ENCODE data around the gene RYR1.

DNA sequence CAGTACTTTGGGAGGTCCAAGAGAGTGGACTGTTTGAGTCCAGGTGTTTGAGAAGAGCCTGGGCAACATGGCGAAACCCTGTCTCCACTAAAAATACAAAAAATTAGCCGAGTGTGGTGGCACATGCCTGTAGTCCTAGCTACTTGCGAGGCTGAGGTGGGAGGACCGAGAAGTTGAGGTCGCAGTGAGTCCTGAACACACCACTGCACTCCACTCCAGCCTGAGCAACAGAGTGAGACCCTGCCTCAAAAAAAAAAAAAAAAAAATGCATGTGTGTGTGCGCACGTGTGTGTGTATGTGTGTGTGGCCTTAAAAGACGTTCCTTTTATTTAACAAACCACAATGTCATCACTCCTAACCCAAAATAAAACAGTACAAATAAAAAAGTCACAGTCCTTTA is 121.7 kb downstream of the RYR1 start:
- TF ChIP-seq ZNF670 (tag by site-specific recombination; IDR thresholded peaks at IDR 0.05; ENCODE audit: low read depth) = no peak
- no peak for TF ChIP-seq ZBTB48 (tag by site-specific recombination; IDR thresholded peaks at IDR 0.05)
- TF ChIP-seq TCF7L2 (IDR thresholded peaks at IDR 0.05; ENCODE audit: borderline replicate concordance, low read depth, low read length) = no peak
- no peak for TF ChIP-seq CTCF (tag by site-specific recombination; IDR thresholded peaks at IDR 0.05)
- no peak for TF ChIP-seq ZBTB20 (tag by site-specific recombination; IDR thresholded peaks at IDR 0.05)
- no peak for TF ChIP-seq ZNF624 (tag by site-specific recombination; IDR thresholded peaks at IDR 0.05)
- no peak for TF ChIP-seq MZF1 (tag by site-specific recombination; IDR thresholded peaks at IDR 0.05; ENCODE audit: borderline replicate concordance)
- no peak for TF ChIP-seq ZNF146 (tag by site-specific recombination; IDR thresholded peaks at IDR 0.05)

Data from HEK293 (cell line).